ENCODE data around the gene AFAP1L1.

AFAP1L1 gene

GRCh38 chr5:149271716-149272563 is at the start of gene AFAP1L1:
Gene AFAP1L1 (plus strand): TSS chr5:149271859. CDS start chr5:149271969, 110 bp downstream.
- DNase-seq (ENCODE audit: extremely low read depth in 1 of 2, low read depth in 1 of 2), result no peak

- no peak for DNase-seq (ENCODE audit: extremely low read depth in 1 of 2, low read depth in 1 of 2)
Observed at GRCh38 chr5:149223081-149223848, 48.4 kb upstream of the AFAP1L1 start.

- DNase-seq (ENCODE audit: extremely low read depth in 1 of 2, low read depth in 1 of 2), result no peak
Observed at GRCh38 chr5:149224282-149224681, 47.4 kb upstream of the AFAP1L1 start.

DNA sequence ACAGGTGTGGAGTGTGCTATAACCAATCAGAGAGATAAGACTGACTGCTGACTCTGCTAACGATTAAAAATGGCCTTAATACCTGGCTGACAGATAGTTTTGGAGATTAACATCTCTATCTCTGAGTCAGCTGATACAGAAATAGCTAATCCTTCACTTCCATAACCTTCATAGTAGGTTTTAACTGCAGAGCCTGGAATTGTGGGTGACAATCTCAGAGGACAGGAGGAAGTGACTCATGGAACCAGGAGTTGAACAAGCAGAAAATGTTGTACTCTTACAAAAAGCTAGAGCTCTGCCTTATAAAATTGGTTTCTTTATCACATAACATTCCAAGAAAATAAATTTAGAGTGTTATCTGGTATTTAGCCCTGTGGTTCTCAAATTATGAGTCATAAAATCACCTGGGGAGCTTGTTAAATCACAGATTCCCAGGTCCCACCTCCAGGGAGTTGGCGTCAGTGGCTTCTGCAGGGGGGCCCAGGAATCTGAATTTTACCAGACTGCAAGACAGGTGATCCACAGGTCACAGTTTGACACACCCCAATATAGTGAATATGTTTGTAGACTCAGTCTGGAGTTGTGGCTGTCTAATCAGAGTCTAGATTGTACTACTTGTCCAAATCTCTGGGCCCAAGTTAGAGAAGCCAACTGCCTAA is 44.4 kb upstream of the AFAP1L1 start:
- DNase-seq (ENCODE audit: extremely low read depth in 1 of 2, low read depth in 1 of 2), result no peak

DNA sequence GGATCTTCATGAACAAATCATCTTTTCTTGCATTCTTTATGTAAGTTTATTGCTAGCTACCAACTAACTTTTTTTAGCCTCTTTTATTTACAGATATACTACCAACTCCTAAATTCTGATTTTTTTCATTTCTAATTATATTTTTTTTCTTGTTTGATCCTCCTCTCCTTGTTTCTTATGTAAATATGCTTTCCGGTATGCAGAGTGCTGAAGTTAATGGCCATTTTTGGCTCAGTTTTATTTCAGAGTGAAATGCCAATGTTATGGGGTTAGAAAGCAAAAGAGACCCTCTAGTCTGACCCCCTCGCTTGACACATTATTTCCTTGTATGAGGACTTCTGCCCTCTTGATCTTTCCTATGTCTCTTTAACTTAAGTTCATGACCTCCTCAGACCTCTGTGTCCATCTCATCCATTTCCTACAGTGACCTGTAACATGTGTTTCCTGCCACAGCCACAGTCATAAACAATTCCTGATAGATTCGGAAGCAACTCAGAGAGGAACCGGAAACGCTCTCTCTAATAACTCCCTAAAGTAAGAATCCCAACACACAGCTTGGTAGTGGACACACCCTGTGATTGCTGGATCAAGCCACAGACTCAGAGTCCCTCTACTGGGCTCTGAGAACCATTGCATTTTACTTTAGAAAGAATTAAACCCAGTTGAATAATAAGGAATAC is 42.9 kb upstream of the AFAP1L1 start:
- DNase-seq (ENCODE audit: extremely low read depth in 1 of 2, low read depth in 1 of 2), result no peak

DNA sequence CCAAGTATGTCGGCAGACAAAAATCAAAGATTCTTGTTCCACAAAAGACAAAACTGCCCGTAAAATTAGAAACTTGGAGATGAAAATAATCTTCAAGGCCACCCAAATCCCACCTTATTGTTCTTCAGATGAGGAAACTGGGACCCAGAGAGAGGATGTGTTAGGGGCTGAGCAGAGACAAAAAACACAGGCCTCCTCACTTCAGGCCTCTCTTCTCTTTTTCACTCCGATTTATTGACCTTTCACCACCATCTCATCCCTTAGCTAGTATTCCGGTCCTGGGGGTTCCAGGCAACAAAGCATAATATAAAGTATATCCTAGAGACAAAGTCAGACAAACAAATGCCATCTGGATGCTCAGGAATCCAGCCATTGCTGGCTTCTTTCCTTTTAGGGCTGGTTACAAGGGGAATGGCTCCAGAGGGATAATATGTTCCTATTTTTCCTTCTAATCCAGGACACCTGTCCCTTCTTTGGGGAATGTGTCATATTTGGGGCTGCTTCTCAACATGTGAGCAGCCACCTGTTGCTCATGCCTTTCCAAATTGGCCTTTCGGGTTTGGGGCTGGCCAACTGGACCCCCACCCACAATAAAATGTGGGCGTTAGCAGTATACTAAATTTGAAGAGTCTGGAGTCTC is 42.2 kb upstream of the AFAP1L1 start:
- DNase-seq (ENCODE audit: extremely low read depth in 1 of 2, low read depth in 1 of 2), result no peak

GRCh38 chr5:149235841-149236240 is 35.8 kb upstream of the AFAP1L1 start:
- DNase-seq (ENCODE audit: extremely low read depth in 1 of 2, low read depth in 1 of 2), result no peak

- no peak for DNase-seq (ENCODE audit: extremely low read depth in 1 of 2, low read depth in 1 of 2)
Observed at GRCh38 chr5:149237662-149238061, 34.0 kb upstream of the AFAP1L1 start.

GRCh38 chr5:149238540-149238939 is 33.1 kb upstream of the AFAP1L1 start:
- DNase-seq (ENCODE audit: extremely low read depth in 1 of 2, low read depth in 1 of 2), result no peak

- DNase-seq (ENCODE audit: extremely low read depth in 1 of 2, low read depth in 1 of 2), result no peak
Observed at GRCh38 chr5:149239917-149240316, 31.7 kb upstream of the AFAP1L1 start.

GRCh38 chr5:149240354-149240998 is 31.2 kb upstream of the AFAP1L1 start:
- DNase-seq (ENCODE audit: extremely low read depth in 1 of 2, low read depth in 1 of 2), result peak; percentile 54 to 63

- DNase-seq (ENCODE audit: extremely low read depth in 1 of 2, low read depth in 1 of 2), result no peak
Observed at GRCh38 chr5:149242339-149242738, 29.3 kb upstream of the AFAP1L1 start.

DNA sequence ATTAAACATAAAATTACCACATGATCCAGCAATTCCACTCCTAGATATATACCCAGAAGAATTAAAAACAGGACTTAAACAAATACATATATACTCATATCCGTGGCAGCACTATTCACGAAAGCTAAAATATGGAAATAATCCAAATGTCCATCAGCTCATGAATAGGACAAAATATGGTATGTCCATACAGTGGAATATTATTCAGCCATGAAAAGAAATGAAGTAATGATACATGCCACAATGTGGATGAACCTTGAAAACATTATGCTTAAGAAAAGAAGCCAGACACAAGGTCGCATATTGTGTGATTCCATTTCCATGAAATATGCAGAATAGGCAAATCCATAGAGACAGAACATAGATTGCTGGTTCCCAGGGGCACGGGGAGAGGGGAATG is 24.8 kb upstream of the AFAP1L1 start:
- no peak for DNase-seq (ENCODE audit: extremely low read depth in 1 of 2, low read depth in 1 of 2)

DNA sequence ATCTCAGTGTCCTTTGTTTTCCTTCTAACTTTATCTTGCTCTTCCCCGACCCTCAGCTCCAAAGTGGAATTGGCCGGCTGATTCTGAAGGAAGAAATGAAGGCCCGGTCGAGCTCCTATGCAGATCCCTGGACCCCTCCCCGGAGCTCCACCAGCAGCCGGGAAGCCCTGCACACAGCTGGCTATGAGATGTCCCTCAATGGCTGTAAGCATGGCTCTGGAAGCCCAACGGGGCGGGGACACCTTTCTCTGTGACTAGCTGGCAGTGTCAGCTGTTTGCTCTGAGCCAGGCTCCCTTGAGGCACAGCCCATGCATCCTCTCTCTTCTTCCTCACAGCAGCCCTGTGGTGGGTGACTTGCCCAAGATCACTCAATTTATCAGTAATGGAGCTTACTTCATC is 23.9 kb upstream of the AFAP1L1 start:
- no peak for DNase-seq (ENCODE audit: extremely low read depth in 1 of 2, low read depth in 1 of 2)

GRCh38 chr5:149251546-149251945 is 20.1 kb upstream of the AFAP1L1 start:
- no peak for DNase-seq (ENCODE audit: extremely low read depth in 1 of 2, low read depth in 1 of 2)

GRCh38 chr5:149254506-149254905 is 17.2 kb upstream of the AFAP1L1 start:
- no peak for DNase-seq (ENCODE audit: extremely low read depth in 1 of 2, low read depth in 1 of 2)

DNA sequence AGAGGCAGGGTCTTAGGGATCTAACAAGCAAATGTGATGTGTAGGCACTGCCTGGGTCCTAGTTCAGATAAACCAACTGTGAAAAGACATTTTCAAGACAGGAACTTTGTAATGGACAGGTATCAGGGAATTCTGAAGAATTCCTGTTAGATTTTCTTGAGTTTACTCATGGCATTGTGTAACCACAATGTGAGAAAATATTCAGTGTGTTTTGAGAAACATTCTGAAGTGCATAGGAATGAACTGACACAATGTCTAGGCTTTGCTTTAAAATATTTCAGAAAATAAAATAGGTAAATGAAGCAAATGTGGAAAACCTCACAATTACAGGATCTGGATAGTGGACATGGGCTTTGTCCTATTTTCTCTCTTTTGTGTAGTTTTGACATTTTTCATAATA is 15.2 kb upstream of the AFAP1L1 start:
- DNase-seq (ENCODE audit: extremely low read depth in 1 of 2, low read depth in 1 of 2), result no peak

- DNase-seq (ENCODE audit: extremely low read depth in 1 of 2, low read depth in 1 of 2), result no peak
Observed at GRCh38 chr5:149257131-149257530, 14.5 kb upstream of the AFAP1L1 start.

DNA sequence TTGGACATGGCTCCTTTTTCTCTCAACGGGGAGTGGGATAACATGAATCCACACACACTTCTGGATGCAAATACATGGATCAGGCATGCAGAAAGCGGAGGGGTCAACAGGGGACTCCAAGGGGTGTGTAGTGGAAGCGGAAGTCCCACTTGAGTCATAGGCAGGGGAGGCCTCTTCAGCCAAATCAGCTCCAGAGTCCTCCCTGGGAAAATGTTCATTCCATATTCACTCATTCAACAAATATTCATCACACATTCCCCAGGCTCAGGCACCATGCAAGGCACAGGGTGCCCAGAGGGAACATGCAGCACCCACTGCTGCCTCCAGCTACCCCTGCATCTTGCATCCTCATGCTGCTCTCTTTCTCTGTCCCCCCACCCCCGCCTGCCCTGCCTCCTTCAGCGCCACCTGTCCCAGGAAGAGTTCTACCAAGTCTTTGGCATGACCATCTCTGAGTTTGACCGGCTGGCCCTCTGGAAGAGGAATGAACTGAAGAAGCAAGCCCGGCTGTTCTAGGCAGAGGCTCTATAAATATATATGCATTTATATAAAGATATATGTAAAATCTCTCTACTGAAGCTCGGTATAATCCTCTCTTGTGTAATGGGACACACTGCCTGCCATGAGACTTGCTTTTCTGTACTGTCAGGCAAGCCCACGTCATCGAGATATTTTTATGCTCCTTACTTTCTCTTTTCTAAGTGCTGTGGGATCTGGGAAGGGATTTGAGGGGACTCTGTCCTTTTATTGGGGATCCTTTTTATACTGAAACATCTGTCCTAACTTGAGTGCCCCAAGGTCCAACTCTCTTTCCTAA is 13.6 kb upstream of the AFAP1L1 start:
- no peak for DNase-seq (ENCODE audit: extremely low read depth in 1 of 2, low read depth in 1 of 2)

Measured in stimulated activated CD8-positive, alpha-beta memory T cell treated with anti-CD3 and anti-CD28 coated beads, Interleukin-7, amount 100 ng/mL, for 48 hours (primary cell).